Coronary artery (tissue), 2 donors: ENCODE results near the gene PRR15L.
"Not testable (repeated sequence)": the region's sequence is repeated elsewhere in the genome, so short reads cannot be mapped to it uniquely, and the experiment has no call there.

Source experiments
- DNase-seq: peaks from one replicate; pipeline ENCODE4 v3.0.0-alpha.2; 2017; ENCODE audit warnings: low spot score
- H3K27ac ChIP-seq, 2 donors: fragments of 200-600 bp; sonication (generic); one replicate each; pipeline ENCODE4 v1.5.1; 2016 to 2019
- H3K4me3 ChIP-seq: fragments of 200-600 bp; sonication (generic); 2 replicates; pipeline ENCODE4 v1.5.1; 2016; ENCODE audit warnings: mild to moderate bottlenecking, moderate library complexity
- TF ChIP-seq, protein P1 (sequence below): fragments of 200-600 bp; sonication (generic); IDR thresholded peaks from one replicate; pipeline ENCODE4 v1.5.1; 2019; ENCODE audit warnings: antibody characterized with exemption

Gene PRR15L

GRCh38 chr17:47993964-47994363 lies 36.3 kb upstream of the PRR15L start:
- H3K4me3 ChIP-seq: no peak overlapping the region
- H3K27ac ChIP-seq: no peak overlapping the region
- TF ChIP-seq, protein P1, sequence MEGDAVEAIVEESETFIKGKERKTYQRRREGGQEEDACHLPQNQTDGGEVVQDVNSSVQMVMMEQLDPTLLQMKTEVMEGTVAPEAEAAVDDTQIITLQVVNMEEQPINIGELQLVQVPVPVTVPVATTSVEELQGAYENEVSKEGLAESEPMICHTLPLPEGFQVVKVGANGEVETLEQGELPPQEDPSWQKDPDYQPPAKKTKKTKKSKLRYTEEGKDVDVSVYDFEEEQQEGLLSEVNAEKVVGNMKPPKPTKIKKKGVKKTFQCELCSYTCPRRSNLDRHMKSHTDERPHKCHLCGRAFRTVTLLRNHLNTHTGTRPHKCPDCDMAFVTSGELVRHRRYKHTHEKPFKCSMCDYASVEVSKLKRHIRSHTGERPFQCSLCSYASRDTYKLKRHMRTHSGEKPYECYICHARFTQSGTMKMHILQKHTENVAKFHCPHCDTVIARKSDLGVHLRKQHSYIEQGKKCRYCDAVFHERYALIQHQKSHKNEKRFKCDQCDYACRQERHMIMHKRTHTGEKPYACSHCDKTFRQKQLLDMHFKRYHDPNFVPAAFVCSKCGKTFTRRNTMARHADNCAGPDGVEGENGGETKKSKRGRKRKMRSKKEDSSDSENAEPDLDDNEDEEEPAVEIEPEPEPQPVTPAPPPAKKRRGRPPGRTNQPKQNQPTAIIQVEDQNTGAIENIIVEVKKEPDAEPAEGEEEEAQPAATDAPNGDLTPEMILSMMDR: no peak
- DNase-seq: no peak

DNA sequence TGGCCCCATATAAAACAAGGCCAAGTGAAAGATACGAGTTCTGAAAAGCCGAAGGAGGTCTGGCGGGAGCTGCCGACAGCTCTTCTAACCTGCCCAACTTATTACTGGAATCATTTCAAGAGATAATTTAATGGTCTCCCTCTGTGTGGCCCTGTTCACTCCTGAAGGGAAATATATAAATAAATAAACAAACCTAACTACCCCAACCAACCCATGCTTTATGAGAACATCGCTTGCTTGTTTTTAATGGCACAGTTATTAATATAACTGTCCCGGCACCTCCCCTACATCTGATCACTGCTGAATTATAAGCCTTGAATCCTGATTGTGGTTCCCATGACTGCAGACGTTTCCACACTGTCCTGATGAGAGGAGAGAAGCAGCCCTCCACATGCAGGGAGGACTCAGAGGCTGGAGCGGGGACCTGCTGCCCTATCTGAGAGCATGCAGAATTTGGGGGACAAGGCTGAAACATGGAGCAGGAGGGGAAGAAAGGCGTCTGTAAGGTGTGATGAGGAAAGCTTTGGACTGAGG lies 35.4 kb upstream of the PRR15L start:
- no peak for DNase-seq
- Histone ChIP-seq H3K4me3 (no peak overlapping the region), H3K27ac (no peak overlapping the region)
- TF ChIP-seq, protein P1: no peak

GRCh38 chr17:47992216-47992615 lies 34.5 kb upstream of the PRR15L start:
- TF ChIP-seq, protein P1: no peak
- no peak overlapping the region for H3K4me3 ChIP-seq
- no peak overlapping the region for H3K27ac ChIP-seq
- no peak for DNase-seq

- Histone ChIP-seq H3K4me3 (no peak overlapping the region), H3K27ac (no peak overlapping the region)
- TF ChIP-seq, protein P1: no peak
- no peak for DNase-seq
Observed at GRCh38 chr17:47990962-47991731, 33.5 kb upstream of the PRR15L start.

GRCh38 chr17:47989700-47990099 lies 32.0 kb upstream of the PRR15L start:
- DNase-seq: no peak
- no peak overlapping the region for H3K4me3 ChIP-seq
- H3K27ac ChIP-seq: no peak overlapping the region
- TF ChIP-seq, protein P1: no peak

DNA sequence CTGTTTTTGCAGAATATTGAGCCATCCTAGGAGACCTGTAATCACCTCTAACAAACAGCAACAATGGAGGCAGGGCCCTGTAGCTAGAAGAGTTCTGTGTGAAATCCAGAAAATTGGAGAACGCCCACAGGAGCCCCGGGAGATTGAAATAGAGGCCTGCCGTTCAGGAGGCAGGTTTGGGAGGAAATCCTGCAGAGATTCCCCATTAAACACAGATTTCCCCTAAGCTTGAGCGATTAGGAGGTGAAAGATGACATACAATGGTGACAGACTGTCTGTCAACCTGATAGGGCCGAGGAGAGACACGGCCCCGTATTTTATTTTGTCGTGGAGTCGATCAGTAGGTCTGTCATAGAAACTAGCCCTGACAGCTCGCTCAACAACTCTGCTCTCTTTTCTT lies 31.5 kb upstream of the PRR15L start:
- H3K4me3 ChIP-seq: no peak overlapping the region
- TF ChIP-seq, protein P1: no peak
- no peak for DNase-seq

DNA sequence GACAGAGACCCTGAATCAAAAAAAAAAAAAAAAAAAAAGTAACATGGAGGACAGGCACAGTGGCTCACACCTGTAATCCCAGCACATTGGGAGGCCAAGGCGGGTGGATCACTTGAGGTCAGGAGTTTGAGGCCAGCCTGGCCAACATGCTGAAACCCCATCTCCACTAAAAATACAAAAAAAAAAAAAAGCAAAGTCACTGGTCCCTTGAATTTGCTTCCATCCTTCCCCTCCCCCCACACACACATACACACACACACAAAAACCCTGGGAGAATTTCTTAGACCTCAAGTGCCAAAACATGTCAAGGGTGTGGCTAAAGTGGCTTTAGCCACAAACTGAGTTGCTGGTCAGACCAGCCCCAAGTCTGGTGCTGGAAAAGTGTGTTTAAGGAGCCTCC lies 30.8 kb upstream of the PRR15L start:
- H3K4me3 ChIP-seq, DNase-seq: not testable (repeated sequence)

More for the DNA sequence above, 31.5 kb upstream of the PRR15L start:
- H3K27ac ChIP-seq: no peak overlapping the region

More for the DNA sequence above, 30.8 kb upstream of the PRR15L start:
- not testable (repeated sequence) for H3K27ac ChIP-seq
